PC-3 (cell line): ENCODE data around the gene TEX13A. TPM values are rescaled to one million over a fixed set of nuclear protein-coding genes. Genes with fewer than 3 reads are reported as not detected.

Experiments
- ATAC-seq: fragments of 200-7000 bp; cut with Tn5 transposase; 2 replicates; pipeline ENCODE4 v1.9.1; 2020; ENCODE audit warnings: mild to moderate bottlenecking, moderate library complexity
- BruUV-seq: library from RNA; stranded (reverse); fragments of 400-500 nt; replicated peaks from 2 replicates; lab custom pipeline; 2021; lab: Mats Ljungman, UMichigan
- CTCF ChIA-PET: fragments of 300-600 bp; sonication (Branson Sonifier 250); formaldehyde crosslinking; loops from one replicate; lab custom pipeline; 2022; ENCODE audit warnings: antibody characterized with exemption; lab: Charles Lee
- POLR2A ChIA-PET: fragments of 300-600 bp; sonication (Branson Sonifier 250); formaldehyde crosslinking; loops from one replicate; lab custom pipeline; 2022; ENCODE audit warnings: antibody characterized with exemption; ENCODE audit not compliant: unreplicated experiment; lab: Charles Lee
- DNase-seq: peaks from one replicate; pipeline ENCODE4 v3.0.0-alpha.2; 2015
- H2AFZ ChIP-seq: fragments of 300-600 bp; sonication (generic); 2 replicates; pipeline ENCODE4 v1.6.0; 2016; ENCODE audit warnings: antibody characterized with exemption, low read length
- H3F3A ChIP-seq: fragments of 300-600 bp; sonication (generic); one replicate; pipeline ENCODE4 v1.6.0; 2017; ENCODE audit warnings: antibody characterized with exemption, low read length, control low read depth, mild to moderate bottlenecking; ENCODE audit not compliant: unreplicated experiment
- H3K27ac ChIP-seq: fragments of 300-600 bp; sonication (generic); 2 replicates; pipeline ENCODE4 v1.5.1; 2016; ENCODE audit warnings: mild to moderate bottlenecking, low read length
- H3K27me3 ChIP-seq: fragments of 300-600 bp; sonication (generic); 2 replicates; pipeline ENCODE4 v1.6.1; 2016; ENCODE audit warnings: low read length, mixed read lengths
- H3K36me3 ChIP-seq: fragments of 300-600 bp; sonication (generic); 2 replicates; pipeline ENCODE4 v1.6.1; 2016; ENCODE audit warnings: low read depth, mixed run types, low read length, mixed read lengths
- H3K4me1 ChIP-seq: fragments of 300-600 bp; sonication (generic); 2 replicates; pipeline ENCODE4 v1.5.1; 2016; ENCODE audit warnings: low read length; ENCODE audit not compliant: insufficient read depth
- H3K4me2 ChIP-seq: fragments of 300-600 bp; sonication (generic); 2 replicates; pipeline ENCODE4 v1.6.0; 2016; ENCODE audit warnings: low read length
- H3K4me3 ChIP-seq: fragments of 300-600 bp; sonication (generic); 2 replicates; pipeline ENCODE4 v1.5.1; 2016; ENCODE audit warnings: mild to moderate bottlenecking, low read length, mixed read lengths
- H3K79me2 ChIP-seq: fragments of 300-600 bp; sonication (generic); 2 replicates; pipeline ENCODE4 v1.6.1; 2017; ENCODE audit warnings: low read length, mixed read lengths
- H3K9ac ChIP-seq: fragments of 300-600 bp; sonication (generic); 2 replicates; pipeline ENCODE4 v1.6.0; 2016; ENCODE audit warnings: mild to moderate bottlenecking, low read length
- H3K9me2 ChIP-seq: fragments of 300-600 bp; sonication (generic); replicated peaks from 2 replicates; pipeline ENCODE4 v1.6.1; 2016; ENCODE audit warnings: mixed run types, low read length, mixed read lengths
- H3K9me3 ChIP-seq: fragments of 300-600 bp; sonication (generic); 2 replicates; pipeline ENCODE4 v1.6.1; 2016; ENCODE audit warnings: low read length, mixed read lengths
- H4K20me1 ChIP-seq: fragments of 300-600 bp; sonication (generic); 2 replicates; pipeline ENCODE4 v1.6.1; 2016; ENCODE audit warnings: low read length, mixed read lengths
- EZH2 ChIP-seq: fragments of 300-600 bp; sonication (generic); IDR thresholded peaks from one replicate; pipeline ENCODE4 v1.6.1; 2017; ENCODE audit warnings: antibody characterized with exemption, mild to moderate bottlenecking, low read length; ENCODE audit not compliant: unreplicated experiment
- EZH2phosphoT487 ChIP-seq: fragments of 300-600 bp; sonication (generic); IDR thresholded peaks from 2 replicates; pipeline ENCODE4 v1.6.1; 2018; ENCODE audit warnings: mild to moderate bottlenecking, antibody characterized with exemption, low read length, borderline replicate concordance
- intact Hi-C: fragments of 100-400 bp; cut with micrococcal nuclease; formaldehyde crosslinking; loops from 2 replicates; pipeline ENCODE4 v1.9.0; 2023
- total RNA-seq: library from RNA; depleted of rRNA; stranded (reverse); fragments of >200 nt; gene quantifications from 2 replicates; pipeline ENCODE4 v1.2.3, GENCODE V29; 2014
- TF ChIP-seq, protein P1 (sequence below): fragments of 300-600 bp; sonication (generic); conservative IDR thresholded peaks from 2 replicates; pipeline ENCODE4 v1.5.1; 2017; ENCODE audit warnings: antibody characterized with exemption, low read depth, mild to moderate bottlenecking, low read length

TEX13A gene
- total RNA-seq, 1 experiment from 2014 or later: not detected

DNA sequence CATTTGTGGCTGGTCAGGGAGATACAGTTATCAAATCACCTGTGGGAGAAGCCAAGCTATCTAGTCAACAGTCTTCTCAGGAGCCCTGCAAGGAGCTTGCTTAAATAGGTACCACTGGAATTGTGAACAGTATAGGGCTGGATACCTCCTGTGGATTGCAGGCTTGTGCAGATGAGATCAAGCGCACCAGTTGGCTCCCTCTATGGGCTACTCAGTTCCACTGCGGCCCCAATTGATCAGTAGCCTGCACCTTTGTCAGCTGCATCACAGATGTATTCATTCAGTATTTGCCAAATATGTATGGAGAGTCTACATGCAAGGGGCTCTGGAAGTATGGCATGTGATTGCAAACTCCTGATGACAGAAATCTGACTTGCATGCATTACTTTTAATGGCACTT lies 28.6 kb downstream of the TEX13A start:
- no peaks in the 10 kb centered on the region for H3K9me2 ChIP-seq
- no peak overlapping the region for H3K27ac ChIP-seq
- BruUV-seq: no TSS peak
- H2AFZ ChIP-seq: no peak overlapping the region
- no peaks in the 10 kb centered on the region for H3K79me2 ChIP-seq
- H3K4me1 ChIP-seq: no peaks in the 10 kb centered on the region
- no peaks in the 10 kb centered on the region for H3K27me3 ChIP-seq
- no peak overlapping the region for H3K4me3 ChIP-seq
- H3K9me3 ChIP-seq: no peaks in the 10 kb centered on the region
- H4K20me1 ChIP-seq: no peaks in the 10 kb centered on the region
- TF ChIP-seq, protein P1, sequence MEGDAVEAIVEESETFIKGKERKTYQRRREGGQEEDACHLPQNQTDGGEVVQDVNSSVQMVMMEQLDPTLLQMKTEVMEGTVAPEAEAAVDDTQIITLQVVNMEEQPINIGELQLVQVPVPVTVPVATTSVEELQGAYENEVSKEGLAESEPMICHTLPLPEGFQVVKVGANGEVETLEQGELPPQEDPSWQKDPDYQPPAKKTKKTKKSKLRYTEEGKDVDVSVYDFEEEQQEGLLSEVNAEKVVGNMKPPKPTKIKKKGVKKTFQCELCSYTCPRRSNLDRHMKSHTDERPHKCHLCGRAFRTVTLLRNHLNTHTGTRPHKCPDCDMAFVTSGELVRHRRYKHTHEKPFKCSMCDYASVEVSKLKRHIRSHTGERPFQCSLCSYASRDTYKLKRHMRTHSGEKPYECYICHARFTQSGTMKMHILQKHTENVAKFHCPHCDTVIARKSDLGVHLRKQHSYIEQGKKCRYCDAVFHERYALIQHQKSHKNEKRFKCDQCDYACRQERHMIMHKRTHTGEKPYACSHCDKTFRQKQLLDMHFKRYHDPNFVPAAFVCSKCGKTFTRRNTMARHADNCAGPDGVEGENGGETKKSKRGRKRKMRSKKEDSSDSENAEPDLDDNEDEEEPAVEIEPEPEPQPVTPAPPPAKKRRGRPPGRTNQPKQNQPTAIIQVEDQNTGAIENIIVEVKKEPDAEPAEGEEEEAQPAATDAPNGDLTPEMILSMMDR: peak; percentile 65
- no peak for TF ChIP-seq EZH2
- no peak for TF ChIP-seq EZH2phosphoT487
- intact Hi-C loops: loop anchor here (2.0 to 10.0 kb wide), 7 partner anchors 120 to 707 kb away; partner anchors contain the start of gene IL1RAPL2
- ATAC-seq (peak; percentile 89), DNase-seq (peak; percentile 59)
- H3K4me2 ChIP-seq: no peak overlapping the region
- H3F3A ChIP-seq: no peaks in the 10 kb centered on the region
- POLR2A ChIA-PET: no interaction called here
- H3K36me3 ChIP-seq: no peaks in the 10 kb centered on the region
- no peak overlapping the region for H3K9ac ChIP-seq
- CTCF ChIA-PET: interaction anchor here (0.6 kb wide), 1 partner anchor 269 kb away, joined by 3 read pairs; no protein-coding TSS in a partner anchor

DNA sequence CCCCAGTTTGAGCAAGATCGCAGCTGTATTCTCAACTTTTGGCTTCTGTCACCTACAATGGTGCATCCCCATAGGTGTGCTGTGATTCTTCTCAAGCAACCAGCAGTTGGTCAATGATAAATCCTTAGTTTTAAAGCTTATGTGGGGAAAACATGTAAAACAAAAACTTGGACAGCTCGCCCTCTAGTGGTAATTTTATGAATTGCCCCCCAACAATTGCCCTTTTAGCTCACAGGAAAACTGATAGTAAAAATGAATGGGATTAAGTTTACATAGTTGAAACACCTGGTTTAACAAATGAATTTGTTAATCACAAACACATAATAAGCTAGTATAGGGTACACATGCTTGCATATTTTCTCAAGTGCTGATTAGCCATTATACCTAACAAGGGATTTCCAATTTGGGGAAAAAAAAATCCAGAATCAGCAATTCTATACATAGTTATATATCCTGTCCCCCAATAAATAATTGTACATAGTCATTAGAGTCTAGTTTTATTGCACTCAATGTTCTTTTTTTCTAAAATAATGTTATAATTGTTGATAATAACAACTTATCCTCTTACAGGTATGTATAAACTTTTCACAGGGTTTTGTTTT lies 30.1 kb downstream of the TEX13A start:
- BruUV-seq: no TSS peak
- ATAC-seq (no peak; the same call in 1 of the 2 replicates), DNase-seq (peak; percentile 74)
- Histone ChIP-seq H2AFZ (no peak overlapping the region), H3K4me3 (no peak overlapping the region), H3K36me3 (no peaks in the 10 kb centered on the region), H3F3A (no peaks in the 10 kb centered on the region), H3K27ac (no peak overlapping the region), H3K4me2 (no peak overlapping the region), H3K4me1 (no peaks in the 10 kb centered on the region), H3K9ac (no peak overlapping the region), H3K9me2 (no peaks in the 10 kb centered on the region), H4K20me1 (no peaks in the 10 kb centered on the region), H3K79me2 (no peaks in the 10 kb centered on the region), H3K27me3 (no peaks in the 10 kb centered on the region), H3K9me3 (no peaks in the 10 kb centered on the region)
- ChIA-PET CTCF (interaction anchor here (0.9 to 1.7 kb wide), 6 partner anchors 54 to 624 kb away, joined by 3 to 8 read pairs (median 5); partner anchors contain the start of gene IL1RAPL2), POLR2A (no interaction called here)
- intact Hi-C loops: loop anchor here (2.0 to 10.0 kb wide), 6 partner anchors 122 to 706 kb away; partner anchors contain the start of gene IL1RAPL2
- TF ChIP-seq EZH2phosphoT487: no peak
- TF ChIP-seq, protein P1: peak; percentile 81

DNA sequence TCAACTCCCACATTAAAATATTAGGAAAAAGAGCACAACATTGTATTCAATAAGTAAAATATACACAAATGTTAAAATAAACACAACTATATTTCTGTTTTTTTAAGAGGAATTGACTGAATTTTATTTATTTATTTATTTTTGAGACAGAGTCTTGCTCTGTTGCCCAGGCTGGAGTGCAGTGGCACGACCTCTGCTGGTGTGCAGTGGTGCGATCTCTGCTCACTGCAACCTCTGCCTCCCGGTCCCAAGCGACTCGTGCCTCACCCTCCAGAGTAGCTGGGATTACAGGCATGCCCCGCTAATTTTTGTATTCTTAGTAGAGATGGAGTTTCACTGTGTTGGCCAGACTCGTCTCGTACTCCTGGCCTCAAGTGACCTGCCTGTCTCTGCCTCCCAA lies 31.4 kb downstream of the TEX13A start:
- Histone ChIP-seq H4K20me1 (no peaks in the 10 kb centered on the region), H3K79me2 (no peaks in the 10 kb centered on the region), H3K4me3 (no peak overlapping the region), H3K27me3 (no peaks in the 10 kb centered on the region), H3K4me2 (no peak overlapping the region), H3F3A (no peaks in the 10 kb centered on the region), H3K36me3 (no peaks in the 10 kb centered on the region), H2AFZ (no peak overlapping the region), H3K9ac (no peak overlapping the region), H3K27ac (no peak overlapping the region), H3K9me3 (no peaks in the 10 kb centered on the region), H3K9me2 (no peaks in the 10 kb centered on the region), H3K4me1 (no peaks in the 10 kb centered on the region)
- ChIA-PET CTCF (interaction anchor here (1.7 kb wide), 1 partner anchor 512 kb away, joined by 8 read pairs; no protein-coding TSS in a partner anchor), POLR2A (no interaction called here)
- no peak for ATAC-seq
- TF ChIP-seq EZH2 (no peak), EZH2phosphoT487 (no peak)
- TF ChIP-seq, protein P1: no peak
- no TSS peak for BruUV-seq
- no peak for DNase-seq
- intact Hi-C loops: no loop called here
